Measurements from ENCODE around the gene ATP11A.

The ATP11A gene

DNA sequence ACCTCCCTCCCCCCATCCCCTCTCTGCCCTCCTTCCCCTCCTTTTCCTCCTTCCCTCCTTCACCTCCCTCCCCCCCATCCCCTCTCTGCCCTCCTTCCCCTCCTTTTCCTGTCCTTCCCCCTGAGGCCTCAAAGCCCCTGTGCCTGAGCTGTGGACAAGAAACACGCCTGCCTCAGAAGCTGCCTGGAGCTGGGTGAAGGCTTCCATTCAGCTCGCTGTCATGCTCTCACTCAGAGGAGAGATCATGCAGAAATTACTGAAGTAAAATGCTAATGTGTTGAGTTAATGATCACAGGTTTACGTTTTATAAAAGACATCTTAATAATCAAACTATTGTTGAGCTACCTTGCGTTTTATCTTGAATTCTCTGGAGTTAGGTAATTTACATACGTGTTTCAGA lies 114.5 kb downstream of the ATP11A start:
- no peak for DNase-seq

DNA sequence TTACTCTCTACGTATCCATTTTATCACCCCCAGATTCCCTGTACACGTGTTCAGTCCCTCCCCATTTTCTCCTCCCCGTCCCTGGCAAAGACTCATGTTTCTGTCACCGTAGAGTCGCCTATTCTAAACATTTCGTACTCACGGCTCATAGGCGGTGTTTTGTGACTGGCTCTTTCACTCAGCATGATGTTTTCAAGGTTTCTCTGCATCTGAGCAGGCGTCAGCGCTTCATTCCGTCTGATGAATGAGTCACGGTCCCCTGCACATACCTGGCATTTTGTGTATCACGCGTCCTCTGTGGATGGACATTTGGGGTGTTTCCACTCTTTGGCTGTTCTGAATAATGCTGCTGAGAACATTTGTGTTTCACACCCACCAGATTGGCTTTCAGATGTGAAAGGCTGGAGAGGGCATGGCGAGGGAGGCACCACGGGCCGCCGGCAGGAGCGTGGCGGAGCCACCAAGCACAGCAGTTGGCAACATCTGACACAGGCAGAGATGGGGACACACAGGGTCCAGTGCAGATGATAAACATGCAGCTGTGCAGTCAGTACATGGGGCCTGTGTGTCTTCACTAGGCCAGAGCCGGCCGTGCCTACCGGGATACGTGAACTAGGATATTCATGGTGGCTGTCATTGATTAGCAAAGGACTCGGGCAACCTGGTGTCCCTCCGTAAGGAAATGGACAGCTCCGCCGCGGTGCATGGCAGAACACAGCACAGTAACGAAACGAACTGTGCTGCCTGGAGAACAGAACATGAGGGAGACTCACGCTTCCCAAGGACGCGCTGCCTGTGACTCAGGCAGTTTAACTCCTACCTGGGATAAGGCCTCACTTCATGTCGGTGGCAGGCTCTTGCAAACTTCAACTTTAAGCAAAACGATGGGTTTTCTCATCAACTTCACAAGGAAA lies 117.2 kb downstream of the ATP11A start:
- DNase-seq, result no peak

DNA sequence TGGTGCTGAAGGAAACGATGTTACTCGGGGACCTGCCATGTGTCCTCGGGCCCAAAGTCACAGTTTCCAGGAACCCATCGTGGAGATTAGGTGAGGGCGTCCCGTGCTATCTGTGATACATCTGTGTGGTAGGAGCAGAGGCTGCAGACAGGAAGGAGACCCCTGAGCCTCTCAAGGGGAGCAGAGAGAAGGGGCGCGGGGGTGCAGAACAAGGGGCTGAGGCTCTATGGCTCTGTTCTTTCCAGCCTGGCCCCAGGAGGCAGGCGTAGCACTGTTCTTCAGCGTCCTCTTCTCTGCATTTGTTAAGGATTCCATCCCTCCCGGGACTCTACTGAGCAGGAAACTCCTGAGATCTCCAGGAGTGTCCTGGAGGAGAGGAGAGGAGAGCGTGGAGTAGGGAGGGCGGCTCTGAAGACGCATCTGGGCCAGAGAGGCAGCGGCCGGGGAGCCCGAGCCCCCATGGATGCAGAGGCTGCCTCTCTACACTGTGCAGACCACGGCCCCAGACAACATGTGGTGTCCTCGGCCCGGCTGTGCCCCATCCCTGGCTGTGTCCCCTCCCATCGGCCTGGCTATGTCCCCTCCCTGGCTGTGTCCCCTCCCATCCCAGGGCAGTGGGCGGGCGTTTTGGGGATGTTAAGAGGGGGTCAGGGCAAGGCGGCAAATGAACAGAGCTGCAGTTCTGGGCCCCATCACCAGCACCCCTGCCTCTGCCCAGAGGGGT lies 118.0 kb downstream of the ATP11A start:
- DNase-seq, result no peak

DNA sequence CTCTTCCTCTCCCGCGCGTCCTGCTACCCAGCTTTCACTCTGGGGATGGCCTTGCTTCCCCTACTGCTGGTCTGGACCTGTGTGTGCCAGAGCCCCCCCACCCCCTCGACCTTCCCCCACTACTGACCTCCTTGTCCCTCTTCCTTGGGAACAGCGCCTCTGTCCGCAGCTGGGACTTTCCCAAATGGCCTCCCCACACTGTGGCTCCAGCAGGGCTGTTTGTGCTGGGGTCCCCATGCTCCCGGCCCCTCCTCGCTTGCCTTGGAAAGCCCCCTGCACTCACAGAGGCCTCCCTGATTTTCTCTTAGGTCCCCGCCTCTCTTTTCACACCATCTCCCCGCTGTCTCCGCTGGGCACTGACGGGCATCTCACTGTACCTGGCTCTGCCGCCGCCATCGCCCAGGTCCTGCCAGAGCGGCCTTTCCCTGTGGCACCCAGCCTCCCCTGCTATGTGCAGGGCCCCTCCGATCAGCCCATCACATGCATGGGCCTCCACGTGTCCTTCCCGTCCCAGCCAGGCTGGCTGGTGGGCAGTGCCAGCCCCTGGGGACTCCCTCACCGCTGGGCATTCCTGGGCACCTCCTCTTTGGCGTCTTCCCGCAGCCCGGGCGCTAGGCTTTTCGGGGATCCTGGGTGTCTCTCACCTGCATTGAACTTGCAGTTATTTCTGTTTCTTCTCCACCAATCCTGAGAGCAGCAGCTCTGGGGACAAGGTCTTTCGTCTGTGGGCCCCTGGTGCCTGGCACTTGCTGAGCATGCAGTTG lies 118.7 kb downstream of the ATP11A start:
- no peak for DNase-seq

DNA sequence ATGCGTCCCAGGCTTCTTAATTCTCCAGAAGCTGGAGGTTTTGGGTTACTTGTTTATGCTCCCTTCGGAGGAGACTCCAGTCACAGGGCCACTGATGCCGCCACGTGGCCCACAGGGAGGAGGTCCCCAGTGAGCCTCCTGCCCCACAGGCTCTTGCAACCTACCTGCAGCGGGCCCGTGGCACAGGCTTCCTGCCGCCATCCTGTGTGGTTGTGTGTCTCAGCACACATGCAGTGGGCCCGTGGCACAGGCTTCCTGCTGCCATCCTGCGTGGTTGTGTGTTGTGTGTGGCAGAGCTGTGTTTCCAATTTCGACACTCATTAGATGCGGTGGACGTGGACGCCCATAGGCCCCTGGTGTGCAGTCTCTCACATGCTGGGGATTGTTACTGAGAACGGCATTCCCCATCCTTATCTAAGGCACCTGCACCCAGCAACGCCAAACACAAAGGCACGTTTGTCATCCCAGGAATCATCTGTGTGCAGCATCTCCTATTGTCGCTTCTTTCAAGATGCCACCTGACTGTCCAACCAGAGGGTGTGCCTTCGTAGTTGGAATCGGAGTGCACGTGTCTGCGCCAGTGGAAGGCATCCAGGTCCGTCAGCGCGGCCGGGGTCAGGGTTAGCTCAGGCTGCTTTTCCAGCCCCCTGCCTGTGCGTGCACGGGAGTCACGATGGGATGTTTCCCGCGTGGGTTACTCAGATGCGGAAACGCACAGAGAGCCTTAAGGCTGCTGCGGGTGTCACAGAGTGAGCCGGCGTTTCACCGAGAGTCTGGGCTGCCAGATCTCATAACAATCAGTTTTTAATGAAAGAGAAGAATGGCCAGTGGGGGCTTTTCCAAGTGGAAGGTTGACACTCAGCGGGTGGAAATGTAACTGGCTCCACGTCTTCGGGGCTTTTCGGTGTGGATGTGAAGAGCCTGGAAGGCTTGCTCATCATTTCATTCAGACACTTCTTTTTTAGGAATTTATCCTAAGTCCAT lies 119.8 kb downstream of the ATP11A start:
- DNase-seq, result no peak

DNA sequence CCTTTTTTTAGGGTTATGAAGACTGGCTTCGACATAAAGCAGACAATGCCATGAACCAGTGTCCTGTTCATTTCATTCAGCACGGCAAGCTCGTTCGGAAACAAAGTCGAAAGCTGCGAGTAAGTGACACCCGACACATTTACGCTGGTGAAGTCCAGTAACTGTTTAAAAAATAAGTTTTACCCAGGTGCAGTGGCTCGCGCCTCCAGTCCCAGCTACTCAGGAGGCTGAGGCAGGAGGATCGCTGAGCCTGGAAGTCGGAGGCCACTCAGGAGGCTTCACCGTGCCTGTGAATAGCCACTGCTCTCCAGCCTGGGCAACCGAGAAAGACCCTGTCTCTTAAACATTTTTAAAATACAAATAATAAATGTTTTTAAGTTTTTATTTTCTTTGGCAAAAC lies 120.8 kb downstream of the ATP11A start:
- DNase-seq, result no peak

DNA sequence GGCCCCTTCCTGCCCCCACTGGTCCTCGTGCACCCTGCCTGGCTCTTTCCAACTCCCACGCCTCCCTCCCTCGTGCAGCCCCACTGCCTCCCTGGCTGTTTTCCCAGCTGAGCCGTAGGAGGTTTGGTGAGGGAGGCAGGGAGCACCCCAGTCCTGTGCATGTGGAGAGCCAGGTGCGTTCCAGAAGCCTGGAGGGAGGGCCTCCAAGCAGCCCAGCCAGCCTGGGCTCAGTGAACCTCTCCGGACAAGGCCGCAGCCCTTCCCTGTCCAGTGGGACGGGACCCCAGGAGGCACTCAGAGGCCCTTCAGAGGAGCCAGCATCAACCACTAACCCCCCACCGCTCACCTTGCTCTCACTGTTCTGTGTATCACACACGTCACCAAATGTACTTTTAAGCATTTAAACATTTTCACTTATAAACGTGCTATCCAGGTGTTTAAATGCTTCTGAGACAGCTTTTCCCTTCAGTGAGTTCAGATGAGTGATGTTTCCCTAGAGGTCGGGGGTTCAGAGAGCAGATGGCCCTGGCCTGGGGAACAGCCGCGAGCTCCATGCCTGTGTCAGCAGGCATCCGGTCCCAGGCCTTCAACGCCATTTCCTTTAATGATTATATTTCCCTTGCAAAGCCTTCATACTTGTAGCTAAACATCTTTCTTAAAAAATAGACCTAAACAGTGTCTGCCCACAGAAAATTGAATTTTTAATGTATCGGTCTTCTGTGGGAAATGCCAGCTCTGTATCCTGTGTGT lies 122.6 kb downstream of the ATP11A start:
- no peak for DNase-seq

DNA sequence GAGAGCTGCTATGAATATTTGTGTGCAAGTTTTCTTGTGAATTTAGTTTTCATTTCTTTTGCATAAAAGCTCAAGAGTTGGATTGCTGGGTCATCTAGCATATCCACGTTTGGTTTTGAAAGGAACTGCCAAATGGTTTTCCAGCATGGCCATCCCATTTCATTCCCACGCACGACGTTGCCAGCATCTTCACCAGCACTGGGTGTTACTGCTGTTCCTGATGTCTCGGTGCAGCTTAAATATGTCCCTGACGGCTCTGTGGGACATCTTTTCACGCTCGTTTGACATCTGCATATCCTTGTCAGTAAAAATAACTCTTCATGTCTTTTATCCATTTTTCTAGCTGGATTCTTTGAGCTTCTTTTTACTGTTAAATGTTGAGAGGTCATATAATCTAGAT lies 123.7 kb downstream of the ATP11A start:
- no peak for DNase-seq

DNA sequence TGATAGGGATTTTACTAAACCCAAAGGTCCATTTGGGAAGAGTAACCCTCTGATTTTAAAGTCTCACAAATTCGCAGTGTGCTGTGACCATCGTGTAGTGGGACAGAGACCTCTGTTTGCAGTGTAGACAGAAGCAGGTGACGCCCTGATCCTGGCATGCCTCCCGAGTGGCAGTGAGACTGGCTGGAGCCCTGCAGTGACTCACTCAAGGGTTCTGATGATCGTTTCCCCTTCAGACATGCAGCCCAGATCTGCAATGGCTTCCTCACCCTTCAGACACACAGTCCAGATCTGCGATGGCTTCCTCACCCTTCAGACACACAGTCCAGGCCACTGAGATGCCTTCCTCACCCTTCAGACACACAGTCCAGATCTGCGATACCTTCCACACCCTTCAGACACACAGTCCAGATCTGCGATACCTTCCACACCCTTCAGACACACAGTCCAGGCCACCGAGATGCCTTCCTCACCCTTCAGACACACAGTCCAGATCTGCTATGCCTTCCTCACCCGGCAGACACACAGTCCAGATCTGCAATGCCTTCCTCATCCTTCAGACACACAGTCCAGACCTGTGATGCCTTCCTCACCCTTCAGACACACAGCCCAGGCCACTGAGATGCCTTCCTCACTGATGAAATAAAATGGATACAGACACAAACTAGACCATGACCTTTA lies 125.2 kb downstream of the ATP11A start:
- DNase-seq, result no peak

DNA sequence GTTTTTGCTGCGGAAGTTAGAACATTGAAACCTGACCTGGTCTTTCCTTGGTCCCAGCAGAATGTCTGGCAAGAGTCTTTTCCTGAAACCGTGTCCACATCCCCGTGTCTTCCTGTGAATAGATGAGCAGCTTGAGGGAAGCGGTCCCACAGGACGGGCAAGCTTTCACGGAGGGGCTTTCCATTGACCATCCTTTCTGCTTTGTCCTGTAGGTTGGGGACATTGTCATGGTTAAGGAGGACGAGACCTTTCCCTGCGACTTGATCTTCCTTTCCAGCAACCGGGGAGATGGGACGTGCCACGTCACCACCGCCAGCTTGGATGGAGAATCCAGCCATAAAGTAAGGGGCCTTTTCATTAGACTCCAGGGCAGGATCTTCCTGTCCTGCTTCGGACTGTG lies 126.0 kb downstream of the ATP11A start:
- DNase-seq, result no peak

DNA sequence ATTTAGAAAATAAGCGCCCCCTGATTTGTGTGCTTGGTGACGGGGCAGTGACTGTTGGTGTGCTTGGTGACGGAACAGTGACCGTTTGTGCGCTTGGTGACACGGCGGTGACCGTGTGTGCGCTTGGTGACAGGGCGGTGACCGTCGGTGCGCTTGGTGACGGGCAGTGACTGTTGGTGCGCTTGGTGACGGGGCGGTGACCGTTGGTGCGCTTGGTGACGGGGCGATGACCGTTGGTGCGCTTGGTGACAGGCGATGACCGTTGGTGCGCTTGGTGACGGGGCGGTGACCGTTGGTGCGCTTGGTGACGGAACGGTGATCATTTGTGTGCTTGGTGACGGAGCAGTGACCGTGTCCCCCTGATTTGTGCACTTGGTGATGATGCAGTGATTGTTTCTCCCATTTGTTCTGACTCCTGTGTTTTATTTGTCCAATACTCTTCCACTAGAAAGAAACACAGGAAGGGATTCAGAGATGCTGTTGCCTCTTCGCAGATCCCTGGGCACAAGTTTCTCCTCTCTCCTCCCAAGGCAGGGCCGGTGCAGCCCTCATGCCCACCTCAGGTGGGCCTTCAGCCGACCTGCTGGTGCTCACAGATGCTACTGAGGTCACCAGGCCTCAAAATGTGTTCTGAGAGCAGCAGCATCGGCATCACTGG lies 128.3 kb downstream of the ATP11A start:
- no peak for DNase-seq

DNA sequence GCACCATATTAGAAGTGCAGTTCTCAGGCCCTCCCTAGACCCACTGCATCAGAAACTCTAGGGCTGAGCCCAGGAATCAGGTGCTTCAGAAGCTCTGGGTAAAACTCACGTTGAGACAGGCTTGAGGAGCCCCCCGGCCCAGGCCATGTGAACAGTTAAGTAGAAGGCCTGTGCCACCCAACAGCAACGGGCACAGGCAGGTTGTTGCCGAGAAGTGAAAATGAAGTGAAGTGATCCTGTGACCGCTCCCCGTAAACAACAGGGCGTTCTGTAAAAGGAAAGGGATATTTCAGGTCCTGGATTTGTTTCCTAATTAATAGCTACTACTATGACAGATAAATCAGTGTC lies 128.8 kb downstream of the ATP11A start:
- no peak for DNase-seq

DNA sequence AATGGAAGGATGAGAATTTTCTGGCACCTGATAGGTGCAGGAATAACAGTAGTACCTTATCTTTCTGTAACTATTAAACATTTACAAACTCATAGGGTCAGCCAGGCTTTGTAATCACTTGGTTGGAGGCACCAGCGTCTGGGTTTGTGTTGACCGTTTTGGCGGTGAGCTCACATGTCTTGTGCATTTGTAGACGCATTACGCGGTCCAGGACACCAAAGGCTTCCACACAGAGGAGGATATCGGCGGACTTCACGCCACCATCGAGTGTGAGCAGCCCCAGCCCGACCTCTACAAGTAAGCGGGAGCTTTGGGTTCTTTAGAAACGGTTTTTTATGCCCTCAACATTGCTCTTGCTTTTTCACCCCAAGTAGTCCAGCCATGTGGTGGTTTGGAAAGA lies 129.3 kb downstream of the ATP11A start:
- no peak for DNase-seq

DNA sequence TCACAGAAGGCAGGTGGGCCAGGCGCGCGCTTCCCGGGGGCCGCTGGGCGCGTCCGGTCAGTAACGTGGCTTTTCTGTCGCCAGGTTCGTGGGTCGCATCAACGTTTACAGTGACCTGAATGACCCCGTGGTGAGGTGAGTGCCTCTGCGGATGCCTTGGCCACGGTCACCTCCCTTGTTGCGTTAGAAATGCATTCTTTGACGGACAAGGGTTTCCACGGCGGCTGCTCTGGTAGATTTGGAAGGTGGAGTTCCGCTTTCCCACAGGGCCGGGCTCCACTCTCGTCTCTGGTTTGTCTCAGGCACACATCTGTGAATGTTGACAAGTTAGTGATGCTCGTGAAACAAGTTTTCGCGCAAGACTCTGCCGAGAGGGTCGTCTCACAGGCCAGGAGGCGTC lies 130.0 kb downstream of the ATP11A start:
- no peak for DNase-seq

DNA sequence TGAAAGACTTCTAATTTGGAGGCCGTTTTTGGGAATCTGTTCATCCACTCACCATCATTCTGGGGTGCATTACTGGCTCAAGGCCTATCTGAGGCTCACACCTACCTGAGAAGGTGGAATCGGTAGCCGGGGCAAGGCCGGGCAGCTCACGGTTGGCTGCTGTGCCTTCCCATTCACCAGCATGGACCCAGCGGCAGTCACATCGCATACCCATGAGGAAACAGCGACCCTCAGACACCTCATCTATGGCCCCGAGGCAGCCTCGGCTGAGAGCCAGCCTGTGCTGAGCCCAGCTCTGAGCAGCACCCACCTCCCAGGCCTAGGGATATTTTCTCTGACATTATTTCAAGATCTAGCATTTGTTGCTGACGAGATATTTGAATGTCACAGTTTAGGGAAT lies 130.5 kb downstream of the ATP11A start:
- no peak for DNase-seq

DNA sequence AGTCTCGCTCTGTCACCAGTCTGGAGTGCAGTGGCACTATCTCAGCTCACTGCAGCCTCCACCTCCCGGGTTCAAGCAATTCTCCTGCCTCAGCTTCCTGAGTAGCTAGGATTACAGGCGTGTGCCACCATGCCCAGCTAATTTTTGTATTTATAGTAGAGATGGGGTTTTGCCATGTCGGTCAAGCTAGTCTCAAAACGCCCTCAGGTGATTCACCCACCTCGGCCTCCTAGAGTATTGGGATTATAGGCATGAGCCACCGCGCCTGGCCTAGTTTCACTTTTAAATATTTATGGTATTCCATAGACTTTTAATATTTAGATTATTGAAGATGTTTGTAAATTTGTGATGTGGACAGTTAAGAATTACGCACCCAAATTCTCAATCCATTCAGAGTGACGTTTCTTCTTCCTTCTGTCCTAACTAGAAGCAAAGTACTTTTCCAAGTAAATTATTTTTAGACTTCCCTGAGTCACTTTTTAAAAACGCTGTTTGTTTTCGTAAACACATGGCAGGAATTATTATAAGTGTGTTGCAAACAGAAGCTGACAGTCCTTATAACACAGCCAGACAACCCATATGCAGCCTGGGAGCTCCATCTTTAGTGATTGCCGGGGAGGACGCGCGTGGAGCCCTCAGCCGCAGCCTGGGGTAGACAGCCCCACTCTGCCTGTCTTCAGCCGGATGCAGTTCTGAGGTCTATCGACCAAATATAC lies 131.7 kb downstream of the ATP11A start:
- no peak for DNase-seq

DNA sequence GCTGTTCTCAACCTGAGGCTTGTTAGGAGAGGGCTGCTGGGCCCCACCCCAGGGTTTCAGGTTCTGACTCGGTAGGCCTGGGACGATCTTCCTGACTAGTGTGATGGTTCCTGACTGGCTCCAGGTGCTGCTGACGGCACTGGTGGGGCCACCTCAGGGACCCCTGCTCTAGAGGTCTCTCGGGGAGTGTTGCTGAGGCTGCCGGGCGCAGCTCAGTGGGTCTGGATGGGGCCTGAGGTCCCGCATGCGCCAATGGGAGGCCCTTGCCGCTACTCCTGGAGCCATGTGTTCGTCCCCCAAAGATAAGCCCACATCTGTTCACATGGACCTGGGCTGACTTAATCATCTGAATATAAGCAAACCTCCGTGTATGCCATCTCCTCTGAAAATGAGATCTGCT lies 133.0 kb downstream of the ATP11A start:
- no peak for DNase-seq

DNA sequence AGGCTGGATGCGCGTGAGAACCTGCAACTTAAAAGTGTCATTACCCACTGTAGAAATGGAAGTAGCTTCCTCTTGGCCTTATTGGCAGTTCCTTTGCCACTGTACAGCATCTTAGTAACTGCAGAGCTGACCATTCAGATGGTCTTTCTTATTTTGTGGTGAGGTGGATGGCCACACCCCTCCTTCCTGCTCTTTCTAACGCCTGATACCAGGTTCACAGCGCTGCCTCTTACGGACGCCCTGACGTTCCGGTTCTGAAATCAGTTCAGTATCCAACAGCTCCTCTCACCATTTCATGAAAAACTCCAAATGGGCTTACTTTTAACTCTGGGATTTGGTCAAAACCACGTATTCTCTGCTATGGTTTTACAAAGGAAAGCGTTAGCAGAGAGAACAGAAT lies 134.6 kb downstream of the ATP11A start:
- no peak for DNase-seq

DNA sequence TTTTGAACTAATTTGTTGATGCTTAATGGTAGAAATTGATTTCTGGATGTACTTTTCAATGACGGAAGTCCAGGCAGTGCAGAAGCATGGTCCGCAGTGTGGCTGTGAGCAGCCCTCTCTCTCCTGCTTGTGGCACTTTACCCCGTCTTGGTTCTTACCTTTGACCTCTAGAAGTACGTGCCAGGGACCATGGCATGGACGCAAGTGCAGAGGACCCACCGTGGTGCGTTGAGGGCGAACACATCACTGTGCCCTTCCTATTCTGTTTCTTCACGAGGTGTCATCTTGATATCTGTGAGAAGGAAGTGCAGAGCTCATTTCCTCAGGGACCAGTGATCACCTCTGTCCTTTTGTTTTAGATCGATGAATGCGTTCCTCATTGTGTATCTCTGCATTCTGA lies 135.2 kb downstream of the ATP11A start:
- DNase-seq, result no peak

DNA sequence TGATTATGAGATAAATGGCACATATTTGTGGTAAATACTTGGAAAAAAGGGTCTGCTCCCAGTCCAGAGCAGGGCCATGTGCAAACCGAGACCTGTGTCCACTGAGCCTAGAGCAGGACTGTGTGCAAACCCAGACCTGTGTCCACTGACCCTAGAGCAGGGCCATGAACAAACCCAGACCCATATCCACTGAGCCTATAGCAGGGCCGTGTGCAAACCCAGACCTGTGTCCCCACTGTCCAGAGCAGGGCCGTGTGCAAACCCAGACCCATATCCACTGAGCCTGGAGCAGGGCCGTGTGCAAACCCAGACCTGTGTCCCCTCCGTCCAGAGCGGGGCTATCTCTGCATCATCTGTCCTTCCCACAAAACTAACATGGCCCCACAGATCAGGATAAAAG lies 136.0 kb downstream of the ATP11A start:
- no peak for DNase-seq

Data from T-helper 2 cell (primary cell).